ENCODE results near the gene SMIM24.
"Not testable (repeated sequence)": the region's sequence is repeated elsewhere in the genome, so short reads cannot be mapped to it uniquely, and the experiment has no call there.

SMIM24 gene

GRCh38 chr19:3514930-3515329, 34.6 kb upstream of the SMIM24 start:
- DNase-seq (ENCODE audit: low read depth in 2 of 2): no peak

GRCh38 chr19:3513229-3514140, 33.2 kb upstream of the SMIM24 start:
- DNase-seq (ENCODE audit: low read depth in 2 of 2): no peak

DNA sequence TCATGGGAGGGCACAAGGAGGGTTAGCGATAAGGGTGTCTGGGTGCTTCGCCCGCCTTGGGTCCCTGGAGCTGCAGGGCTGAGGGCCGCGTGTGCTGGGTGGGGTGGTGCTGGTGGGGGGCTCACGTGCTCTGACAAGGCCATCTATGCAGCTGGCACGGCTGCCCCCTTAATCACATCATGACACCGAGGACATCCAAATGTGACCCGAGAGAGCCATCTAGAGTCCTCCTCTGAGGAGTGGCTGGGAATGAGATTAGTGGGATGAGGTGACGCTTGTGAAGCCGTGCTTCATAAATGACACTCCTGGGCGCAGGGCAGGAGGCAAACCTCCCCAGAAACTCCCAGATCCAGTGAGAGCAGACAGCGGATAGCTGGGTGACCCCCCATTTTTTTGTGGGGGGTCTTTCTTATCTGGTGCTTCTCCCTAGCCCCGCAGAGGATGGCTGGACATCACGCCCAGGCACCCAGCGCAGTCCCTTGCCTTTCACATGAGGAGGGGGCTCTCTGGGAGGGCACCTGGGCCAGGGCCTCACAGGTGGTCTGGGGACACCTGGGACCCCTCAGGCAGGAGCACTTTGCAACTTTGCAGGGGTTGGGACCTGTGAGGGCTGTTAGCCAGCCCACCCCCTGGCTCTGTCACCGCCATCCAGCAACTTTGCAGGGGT, 32.4 kb upstream of the SMIM24 start:
- DNase-seq (ENCODE audit: low read depth in 2 of 2): no peak

- DNase-seq (ENCODE audit: low read depth in 2 of 2): no peak
These were observed 31.4 kb upstream of the SMIM24 start for GRCh38 chr19:3511506-3512251.

- no peak for DNase-seq (ENCODE audit: low read depth in 2 of 2)
These were observed 30.4 kb upstream of the SMIM24 start for GRCh38 chr19:3510727-3511126.

DNA sequence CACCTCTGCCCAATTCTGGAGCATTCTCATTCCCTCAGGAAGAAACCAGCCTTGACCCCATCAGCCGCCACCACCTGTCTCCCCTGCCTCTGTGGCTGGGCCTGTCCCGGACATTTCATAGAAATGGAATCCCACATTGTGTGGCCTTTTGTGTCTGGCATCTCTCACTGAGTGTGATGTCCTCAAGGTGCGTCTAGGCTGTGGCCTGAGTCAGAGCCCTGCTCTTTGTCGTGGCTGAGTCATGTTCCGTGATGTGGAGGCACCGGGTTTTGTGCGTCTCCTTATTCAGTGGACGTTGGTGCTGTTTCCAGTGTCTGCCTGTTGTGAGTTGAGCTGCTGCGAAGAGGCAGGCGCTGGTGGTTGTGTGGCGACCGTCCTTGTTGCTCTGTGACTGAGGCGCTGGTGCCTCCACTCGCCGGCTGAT, 29.3 kb upstream of the SMIM24 start:
- peak in 1 of 2 donors; percentile 41 for DNase-seq (ENCODE audit: low read depth in 2 of 2)

GRCh38 chr19:3508771-3509535, 28.6 kb upstream of the SMIM24 start:
- no peak for DNase-seq (ENCODE audit: low read depth in 2 of 2)

DNA sequence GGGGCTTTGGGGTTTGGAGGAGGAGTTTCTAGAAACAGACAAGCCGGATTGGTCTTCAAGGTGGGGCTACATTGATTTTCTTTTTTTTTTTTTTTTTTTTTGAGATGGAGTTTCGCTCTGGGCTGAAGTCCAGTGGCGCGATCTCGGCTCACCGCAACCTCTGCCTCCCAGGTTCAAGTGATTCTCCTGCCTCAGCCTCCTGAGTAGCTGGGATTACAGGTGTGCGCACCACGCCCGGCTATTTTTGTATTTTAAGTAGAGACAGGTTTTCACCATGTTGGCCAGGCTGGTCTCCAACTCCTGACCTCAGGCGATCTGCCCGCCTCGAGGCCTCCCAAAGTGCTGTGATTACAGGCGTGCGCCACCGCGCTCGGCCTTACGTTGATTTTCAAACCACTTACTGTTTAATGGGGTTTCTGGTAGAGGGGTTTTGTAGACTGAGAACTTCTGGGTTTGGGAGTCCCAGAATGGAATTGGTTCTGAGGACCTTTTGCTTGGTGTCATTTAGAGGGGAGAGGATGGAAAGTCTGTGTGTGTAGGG, 27.9 kb upstream of the SMIM24 start:
- not testable (repeated sequence) for DNase-seq (ENCODE audit: low read depth in 2 of 2)

DNA sequence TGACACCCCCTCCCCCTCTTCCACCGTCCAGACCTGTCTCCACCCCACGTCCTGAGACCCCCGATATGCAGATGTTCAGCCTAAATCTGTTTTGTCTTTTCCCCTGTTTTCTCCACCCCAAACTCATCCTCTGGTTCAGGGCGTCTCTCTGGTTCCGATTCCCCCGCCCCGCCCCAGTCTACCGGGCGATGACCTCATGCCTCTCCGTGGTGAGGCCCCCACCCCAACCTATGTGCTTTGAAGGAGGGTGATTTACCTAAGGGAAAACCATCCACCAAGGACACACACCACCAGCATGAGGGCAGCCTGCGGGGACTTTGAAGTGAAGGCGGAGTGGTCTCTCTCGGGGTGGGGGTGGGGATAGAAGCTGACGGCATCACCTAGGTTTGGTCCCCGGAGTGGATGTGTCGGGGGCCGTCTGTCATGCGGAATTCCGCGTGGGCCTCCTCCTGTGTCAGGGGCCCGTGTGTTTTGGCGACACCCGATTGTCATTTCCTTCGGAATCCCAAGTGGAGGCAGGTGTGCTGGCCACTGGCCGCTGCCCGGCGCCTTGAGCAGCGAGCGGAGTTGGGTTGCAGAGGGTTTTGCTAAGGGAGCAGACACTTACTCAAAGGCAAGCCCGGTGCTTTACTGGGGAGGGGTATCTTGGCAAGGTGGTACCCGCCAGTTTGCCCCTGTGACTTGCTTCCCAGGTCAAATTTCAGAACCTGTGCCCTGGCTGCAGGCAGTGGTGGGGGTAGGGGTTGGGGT, 27.2 kb upstream of the SMIM24 start:
- DNase-seq (ENCODE audit: low read depth in 2 of 2): no peak

DNA sequence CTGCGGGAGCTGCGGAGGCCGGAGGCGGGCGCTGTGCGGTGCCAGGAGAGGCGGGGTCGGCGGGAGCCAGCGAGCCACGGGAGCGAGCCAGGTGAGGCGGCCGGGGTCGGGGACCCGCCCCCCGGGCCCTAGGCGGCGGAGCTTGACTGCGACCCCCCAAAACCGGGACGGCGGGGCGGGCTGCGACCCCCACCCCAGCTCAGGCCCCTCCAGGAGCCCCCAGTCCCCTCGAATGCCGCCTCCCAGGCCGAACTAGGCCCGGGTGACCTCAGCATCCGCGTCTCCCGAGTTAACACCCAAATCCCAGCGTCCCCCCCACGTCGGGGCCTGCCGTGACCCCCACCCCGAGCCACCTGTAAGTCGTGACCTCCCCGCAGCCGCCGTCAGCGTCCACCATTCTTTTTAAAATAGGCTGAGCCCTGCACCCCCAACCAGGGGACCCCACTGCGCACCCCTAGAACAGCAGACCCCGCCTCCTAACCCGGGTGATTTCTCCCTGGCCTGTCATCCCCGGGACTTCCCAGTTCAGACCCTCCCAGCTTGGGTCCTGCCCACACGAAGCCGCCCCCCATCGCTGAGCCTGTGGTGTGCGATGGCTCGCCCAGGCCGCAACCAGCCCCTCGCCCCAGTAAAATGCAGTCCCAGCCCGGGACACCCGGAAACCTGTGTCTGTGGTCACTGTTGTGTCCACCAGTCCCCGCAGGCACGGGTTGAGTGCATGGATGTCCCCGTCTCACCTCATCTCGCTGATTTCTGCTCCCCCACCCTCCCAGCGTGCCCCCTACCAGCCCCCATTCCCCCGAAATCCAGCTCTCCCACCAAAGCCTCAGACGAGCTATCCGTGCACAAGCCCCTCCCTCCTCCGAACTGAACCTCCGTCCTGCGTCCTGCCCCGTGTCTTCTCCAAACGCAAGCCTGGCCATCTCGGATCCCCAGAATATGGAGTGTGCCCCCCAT, 26.3 kb upstream of the SMIM24 start:
- no peak for DNase-seq (ENCODE audit: low read depth in 2 of 2)

GRCh38 chr19:3505598-3506383, 25.5 kb upstream of the SMIM24 start, which contains the start of gene FZR1:
Gene FZR1 (plus strand): TSS chr19:3506311. CDS start chr19:3522990, 16,679 bp downstream.
- peak; percentile 100 for DNase-seq (ENCODE audit: low read depth in 2 of 2)

DNA sequence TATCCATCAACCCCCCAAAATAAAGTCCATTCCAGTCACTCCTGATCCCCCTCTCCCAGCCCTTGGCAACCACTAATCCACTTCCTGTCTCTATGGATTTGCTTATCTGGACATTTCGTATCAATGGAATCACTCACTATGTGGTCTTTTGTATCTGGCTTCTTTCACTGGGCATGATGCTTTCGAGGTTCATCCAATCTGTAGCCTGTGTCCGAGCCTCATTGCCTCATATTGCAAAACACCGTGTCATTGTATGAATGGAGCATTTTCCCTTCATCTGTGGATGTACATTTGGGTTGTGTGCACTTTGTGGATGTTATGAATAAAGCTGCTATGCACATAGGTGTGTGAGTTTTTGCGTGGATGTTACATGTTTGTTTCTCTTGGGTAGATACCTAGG, 24.4 kb upstream of the SMIM24 start:
- DNase-seq (ENCODE audit: low read depth in 2 of 2): no peak

GRCh38 chr19:3503036-3503572, 22.8 kb upstream of the SMIM24 start:
- no peak for DNase-seq (ENCODE audit: low read depth in 2 of 2)

DNA sequence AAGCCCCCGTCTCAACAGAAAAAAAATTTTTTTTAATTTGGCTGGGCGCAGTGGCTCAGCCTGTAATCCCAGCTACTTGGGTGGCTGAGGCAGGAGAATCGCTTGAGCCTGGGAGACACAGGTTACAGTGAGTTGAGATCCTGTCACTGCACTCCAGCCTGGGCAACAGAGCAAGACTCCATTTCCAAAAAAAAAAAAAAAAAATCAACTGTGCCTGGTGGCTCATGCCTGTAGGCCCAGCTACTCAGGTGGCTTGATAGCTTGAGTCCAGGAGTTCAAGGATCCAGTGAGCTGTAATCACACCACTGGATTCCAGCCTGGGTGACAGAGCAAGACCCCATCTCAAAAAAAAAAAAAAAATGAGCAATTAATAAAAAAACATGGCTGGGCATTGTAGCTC, 21.5 kb upstream of the SMIM24 start:
- no peak for DNase-seq (ENCODE audit: low read depth in 2 of 2)

GRCh38 chr19:3500429-3501101, 20.2 kb upstream of the SMIM24 start, which contains the start of gene DOHH:
Gene DOHH (minus strand): TSS chr19:3500674. CDS start chr19:3496814, 3,860 bp downstream.
- DNase-seq (ENCODE audit: low read depth in 2 of 2): peak; percentile 92 to 93

- DNase-seq (ENCODE audit: low read depth in 2 of 2): no peak
These were observed 19.6 kb upstream of the SMIM24 start for GRCh38 chr19:3499738-3500428.
